SK-N-SH (cell line): ENCODE measurements around the gene PSMD1. TPM values are rescaled to one million over a fixed set of nuclear protein-coding genes. Genes with fewer than 3 reads are reported as not detected.

ENCODE experiments used
- CTCF ChIA-PET: fragments of 300-600, 350-600 bp; formaldehyde crosslinking; extraction: SDS; loops from one replicate; lab custom pipeline; 2021; lab: Yijun Ruan, JAX
- POLR2A ChIA-PET: fragments of 350-600 bp; sonication (Branson Sonifier 250); formaldehyde crosslinking; extraction: SDS; loops from one replicate; lab custom pipeline; 2020; ENCODE audit warnings: antibody characterized with exemption, inconsistent platforms; lab: Yijun Ruan, JAX
- DNase-seq: peaks from one replicate; pipeline ENCODE4 v3.0.0; 2012
- H2AFZ ChIP-seq: fragments of 200-600 bp; sonication (generic); 2 replicates; pipeline ENCODE4 v1.8.1; 2016; ENCODE audit warnings: antibody characterized with exemption, mild to moderate bottlenecking, low read depth
- H3F3A ChIP-seq: fragments of 200-600 bp; sonication (generic); replicated peaks from 2 replicates; pipeline ENCODE3; 2016; ENCODE audit warnings: antibody characterized with exemption, mild to moderate bottlenecking; ENCODE audit not compliant: insufficient read depth
- H3K27ac ChIP-seq, 2 experiments: fragments of 200-500 bp in 1 of 2; fragments of 200-600 bp in 1 of 2; sonication (Bioruptor generic) in 1 of 2; sonication (generic), shearing (Covaris generic) in 1 of 2; 2 replicates each; pipeline versions ENCODE4 v1.5.1 to v1.6.1; 2014 to 2016; ENCODE audit warnings: low read depth in 2 of 2, inconsistent platforms in 1 of 2, low read length in 1 of 2, mild to moderate bottlenecking in 1 of 2, mixed read lengths in 1 of 2
- H3K27me3 ChIP-seq: fragments of 200-600 bp; sonication (generic), shearing (Covaris generic); 2 replicates; pipeline ENCODE4 v1.6.1; 2016; ENCODE audit warnings: mixed run types; ENCODE audit not compliant: insufficient read depth
- H3K36me3 ChIP-seq, 2 experiments: fragments of 200-500 bp in 1 of 2; fragments of 200-600 bp in 1 of 2; sonication (Bioruptor generic) in 1 of 2; sonication (generic) in 1 of 2; replicated peaks in 1 of 2; 2 replicates each; pipeline versions ENCODE3 to v1.5.1; 2014 to 2016; ENCODE audit warnings: low read length in 1 of 2, mild to moderate bottlenecking in 1 of 2; ENCODE audit not compliant: insufficient read depth in 2 of 2, control insufficient read depth in 1 of 2
- H3K4me1 ChIP-seq, 2 experiments: fragments of 200-500 bp in 1 of 2; fragments of 200-600 bp in 1 of 2; sonication (Bioruptor generic) in 1 of 2; sonication (generic), shearing (Covaris generic) in 1 of 2; 2 replicates each; pipeline versions ENCODE4 v1.5.1 to v1.6.1; 2014 to 2016; ENCODE audit warnings: low read depth in 1 of 2, low read length in 1 of 2, mixed run types in 1 of 2; ENCODE audit not compliant: insufficient read depth in 2 of 2, control insufficient read depth in 1 of 2
- H3K4me2 ChIP-seq: fragments of 200-600 bp; sonication (generic), shearing (Covaris generic); 2 replicates; pipeline ENCODE4 v1.6.1; 2017; ENCODE audit warnings: mixed run types
- H3K4me3 ChIP-seq, 2 experiments: fragments of 200-500 bp in 1 of 2; fragments of 200-600 bp in 1 of 2; sonication (Bioruptor generic) in 1 of 2; sonication (generic), shearing (Covaris generic) in 1 of 2; 2 replicates each; pipeline versions ENCODE4 v1.5.1 to v1.8.1; 2014 to 2016; ENCODE audit warnings: low read depth in 2 of 2, inconsistent platforms in 1 of 2, low read length in 1 of 2, mild to moderate bottlenecking in 1 of 2, mixed read lengths in 1 of 2, moderate library complexity in 1 of 2
- H3K79me2 ChIP-seq: fragments of 200-600 bp; sonication (generic); 2 replicates; pipeline ENCODE4 v1.8.1; 2017; ENCODE audit warnings: mild to moderate bottlenecking; ENCODE audit not compliant: insufficient read depth
- H3K9ac ChIP-seq: fragments of 200-600 bp; sonication (generic); 2 replicates; pipeline ENCODE4 v1.6.1; 2017; ENCODE audit warnings: mixed run types
- H3K9me2 ChIP-seq: fragments of 200-600 bp; sonication (generic); 2 replicates; pipeline ENCODE4 v1.6.1; 2017; ENCODE audit warnings: mixed run types
- H3K9me3 ChIP-seq: fragments of 200-600 bp; sonication (generic); 2 replicates; pipeline ENCODE4 v1.6.1; 2017; ENCODE audit warnings: mixed run types, mild to moderate bottlenecking, moderate library complexity
- H4K20me1 ChIP-seq: fragments of 200-600 bp; sonication (generic); 2 replicates; pipeline ENCODE4 v1.6.1; 2017; ENCODE audit warnings: mild to moderate bottlenecking, mixed run types; ENCODE audit not compliant: insufficient read depth
- ELF1 ChIP-seq: IDR thresholded peaks from 2 replicates; pipeline ENCODE4 v1.4.0; 2012
- FOXM1 ChIP-seq: IDR thresholded peaks from 2 replicates; pipeline ENCODE4 v1.4.0; 2012; ENCODE audit warnings: low read depth, mild to moderate bottlenecking
- GABPA ChIP-seq: IDR thresholded peaks from 2 replicates; pipeline ENCODE4 v1.4.0; 2012; ENCODE audit warnings: low read depth, mild to moderate bottlenecking
- GATA2 ChIP-seq: sonication (generic); formaldehyde crosslinking; IDR thresholded peaks from 2 replicates; pipeline ENCODE4 v1.5.0; 2020; ENCODE audit warnings: mild to moderate bottlenecking, missing genetic modification reagents
- JUND ChIP-seq: IDR thresholded peaks from 2 replicates; pipeline ENCODE4 v1.4.0; 2012
- MAX ChIP-seq: IDR thresholded peaks from 2 replicates; pipeline ENCODE4 v1.4.0; 2012; ENCODE audit warnings: low read depth
- NRF1 ChIP-seq: IDR thresholded peaks from 2 replicates; pipeline ENCODE4 v1.6.1; 2012; ENCODE audit warnings: low read depth, mild to moderate bottlenecking, low read length
- PBX3 ChIP-seq: IDR thresholded peaks from 2 replicates; pipeline ENCODE4; 2012
- RAD21 ChIP-seq: IDR thresholded peaks from 2 replicates; pipeline ENCODE4 v1.6.1; 2012; ENCODE audit warnings: mild to moderate bottlenecking, low read length
- REST ChIP-seq: IDR thresholded peaks from 2 replicates; pipeline ENCODE4 v1.6.1; 2012; ENCODE audit warnings: mild to moderate bottlenecking, low read depth, low read length, moderate library complexity
- RFX5 ChIP-seq: IDR thresholded peaks from 2 replicates; pipeline ENCODE4 v1.6.1; 2012; ENCODE audit warnings: mild to moderate bottlenecking, improper control_type of control experiment, low read length
- SIN3A ChIP-seq: IDR thresholded peaks from 2 replicates; pipeline ENCODE4 v1.6.1; 2012; ENCODE audit warnings: low read depth, mild to moderate bottlenecking, low read length, moderate library complexity, borderline replicate concordance
- USF1 ChIP-seq: IDR thresholded peaks from 2 replicates; pipeline ENCODE4 v1.4.0; 2012; ENCODE audit warnings: low read depth, borderline replicate concordance
- ZBTB33 ChIP-seq: IDR thresholded peaks from 2 replicates; pipeline ENCODE4 v1.4.0; 2012; ENCODE audit warnings: low read depth, borderline replicate concordance
- WGBS: methylation state at CpG from one replicate; pipeline ENCODE4 v1.1.6; 2017; ENCODE audit warnings: low lambda C conversion rate; 5-methylcytosine and 5-hydroxymethylcytosine counted together
- polyA plus RNA-seq, 3 experiments: library from polyadenylated mRNA; depleted of rRNA; stranded (reverse); fragments of >200 nt; gene quantifications; 2 replicates each; pipeline ENCODE4 v1.2.3, GENCODE V29; 2012

Gene PSMD1
- polyA plus RNA-seq, 1 of the 3 experiments (the other 2 are of a cell fraction): 92.3 TPM

GRCh38 chr2:231016566-231017230 is 40.0 kb upstream of the PSMD1 start:
- WGBS: 61% methylated on average over 6 of the region's 6 CpGs
- H3K9me2 ChIP-seq: no peaks in the 10 kb centered on the region
- ChIA-PET POLR2A (no interaction called here), CTCF (interaction anchor here (0.9 to 1.5 kb wide), 5 partner anchors 10 to 1215 kb away, joined by 3 to 5 read pairs (median 3); no protein-coding TSS in a partner anchor)
- no peaks in the 10 kb centered on the region for H3F3A ChIP-seq
- DNase-seq: no peak
- H3K27ac ChIP-seq: no peak overlapping the region
- no peaks in the 10 kb centered on the region for H3K9me3 ChIP-seq
- H3K9ac ChIP-seq: no peak overlapping the region
- TF ChIP-seq ELF1 (no peak), RFX5 (no peak), RAD21 (no peak), JUND (no peak), FOXM1 (no peak), MAX (no peak), USF1 (no peak), ZBTB33 (no peak), REST (no peak), SIN3A (no peak), NRF1 (no peak), PBX3 (no peak), GATA2 (CRISPR knock-in tag) (no peak), GABPA (no peak)
- H4K20me1 ChIP-seq: no peaks in the 10 kb centered on the region
- no peak overlapping the region for H3K4me2 ChIP-seq
- no peak overlapping the region for H3K4me3 ChIP-seq
- no peaks in the 10 kb centered on the region for H3K4me1 ChIP-seq
- no peaks in the 10 kb centered on the region; the same call in 1 of the 2 replicates for H3K27me3 ChIP-seq
- H3K36me3 ChIP-seq: no peaks in the 10 kb centered on the region
- no peaks in the 10 kb centered on the region for H3K79me2 ChIP-seq
- H2AFZ ChIP-seq: no peak overlapping the region
